Fibroblast of villous mesenchyme (primary cell): ENCODE measurements around the gene SPINK13. TPM values are rescaled to one million over a fixed set of nuclear protein-coding genes. Genes with fewer than 3 reads are reported as not detected.

Experiments used
- DNase-seq: peaks from one replicate; pipeline ENCODE4 v3.0.0-alpha.2; 2010; ENCODE audit warnings: low read depth
- H3K4me3 ChIP-seq: 2 replicates; pipeline ENCODE4 v1.5.1; 2011; ENCODE audit warnings: low read depth, mild to moderate bottlenecking, low read length
- total RNA-seq: library from RNA; depleted of rRNA; stranded (reverse); fragments of >200 nt; gene quantifications from 2 replicates; pipeline ENCODE4 v1.2.3, GENCODE V29; 2012
- TF ChIP-seq, protein P1 (sequence below): IDR thresholded peaks from 2 replicates; pipeline ENCODE4 v1.5.1; 2012; ENCODE audit warnings: low read depth, mild to moderate bottlenecking, low read length; ENCODE audit not compliant: insufficient read depth

SPINK13 gene
- total RNA-seq, 1 donor: not detected

- peak; percentile 17 for DNase-seq
- H3K4me3 ChIP-seq: no peak overlapping the region
- TF ChIP-seq, protein P1, sequence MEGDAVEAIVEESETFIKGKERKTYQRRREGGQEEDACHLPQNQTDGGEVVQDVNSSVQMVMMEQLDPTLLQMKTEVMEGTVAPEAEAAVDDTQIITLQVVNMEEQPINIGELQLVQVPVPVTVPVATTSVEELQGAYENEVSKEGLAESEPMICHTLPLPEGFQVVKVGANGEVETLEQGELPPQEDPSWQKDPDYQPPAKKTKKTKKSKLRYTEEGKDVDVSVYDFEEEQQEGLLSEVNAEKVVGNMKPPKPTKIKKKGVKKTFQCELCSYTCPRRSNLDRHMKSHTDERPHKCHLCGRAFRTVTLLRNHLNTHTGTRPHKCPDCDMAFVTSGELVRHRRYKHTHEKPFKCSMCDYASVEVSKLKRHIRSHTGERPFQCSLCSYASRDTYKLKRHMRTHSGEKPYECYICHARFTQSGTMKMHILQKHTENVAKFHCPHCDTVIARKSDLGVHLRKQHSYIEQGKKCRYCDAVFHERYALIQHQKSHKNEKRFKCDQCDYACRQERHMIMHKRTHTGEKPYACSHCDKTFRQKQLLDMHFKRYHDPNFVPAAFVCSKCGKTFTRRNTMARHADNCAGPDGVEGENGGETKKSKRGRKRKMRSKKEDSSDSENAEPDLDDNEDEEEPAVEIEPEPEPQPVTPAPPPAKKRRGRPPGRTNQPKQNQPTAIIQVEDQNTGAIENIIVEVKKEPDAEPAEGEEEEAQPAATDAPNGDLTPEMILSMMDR: no peak
These were observed 30.7 kb upstream of the SPINK13 start for GRCh38 chr5:148237785-148238417.

GRCh38 chr5:148238418-148238794 lies 30.2 kb upstream of the SPINK13 start, which contains the start of gene MARCOL:
MARCOL (plus strand) TSS chr5:148238525; CDS start chr5:148238598, 73 bp downstream.
- no peak for DNase-seq
- no peak within 1 kb of the TSS for H3K4me3 ChIP-seq
- TF ChIP-seq, protein P1: no peak

- H3K4me3 ChIP-seq: no peak overlapping the region
- DNase-seq: no peak
- TF ChIP-seq, protein P1: no peak
These were observed 19.7 kb upstream of the SPINK13 start for GRCh38 chr5:148248894-148249293.

DNA sequence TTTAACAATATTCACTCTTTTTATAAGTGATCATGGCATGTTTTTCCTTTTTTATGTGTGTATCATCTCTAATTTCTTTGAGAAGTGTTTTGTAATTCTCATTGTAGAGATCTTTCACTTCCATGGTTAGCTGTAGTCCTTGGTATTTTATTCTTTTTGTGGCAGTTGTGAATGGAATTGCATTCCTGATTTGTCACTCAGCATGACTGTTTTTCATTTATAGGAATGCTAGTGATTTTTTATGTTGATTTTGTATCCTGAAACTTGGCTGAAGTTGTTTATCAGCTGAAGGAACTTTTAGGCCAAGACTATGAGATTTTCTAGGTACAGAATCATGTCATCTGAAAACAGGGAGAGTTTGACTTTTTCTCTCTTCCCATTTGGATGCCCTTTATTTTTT lies 13.1 kb upstream of the SPINK13 start:
- no peak for DNase-seq
- H3K4me3 ChIP-seq: no peak overlapping the region
- TF ChIP-seq, protein P1: no peak

DNA sequence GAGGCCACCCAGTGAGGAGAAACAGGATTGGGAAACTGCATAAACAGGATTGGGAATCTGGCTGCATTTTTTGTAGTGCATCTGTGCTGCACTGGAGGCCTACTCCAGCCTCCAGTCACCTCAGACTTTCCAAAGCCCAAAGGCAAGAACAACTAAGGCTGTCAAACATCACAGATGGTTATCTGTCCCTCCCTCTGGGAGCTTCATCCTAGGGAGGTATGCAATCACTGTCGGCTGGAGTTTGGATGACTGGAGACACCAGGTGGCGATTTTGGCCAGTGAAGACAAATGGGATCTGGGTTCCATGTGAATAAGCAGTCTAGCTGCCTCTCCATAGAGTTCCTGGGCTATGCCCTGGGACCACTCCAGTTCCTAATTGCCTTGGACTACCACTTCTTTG lies 9.3 kb upstream of the SPINK13 start:
- TF ChIP-seq, protein P1: no peak
- no peak for DNase-seq
- H3K4me3 ChIP-seq: no peak overlapping the region

- H3K4me3 ChIP-seq: no peak overlapping the region
- DNase-seq: no peak
These were observed 7.4 kb upstream of the SPINK13 start for GRCh38 chr5:148261221-148261620.

More at GRCh38 chr5:148261221-148261620, 7.4 kb upstream of the SPINK13 start:
- TF ChIP-seq, protein P1: no peak
